Ovary (tissue), 3 donors: ENCODE measurements around the gene CD2.

ENCODE experiments used
- POLR2A ChIP-seq: fragments of 450-650 bp; IDR thresholded peaks from one replicate; pipeline ENCODE4 v1.6.1; 2017; ENCODE audit warnings: antibody characterized with exemption, mild to moderate bottlenecking, moderate library complexity
- TF ChIP-seq, protein P1 (sequence below), 3 donors: fragments of 450-650 bp in 2 of 3; fragments of 200-600 bp in 1 of 3; IDR thresholded peaks; one replicate each; pipeline versions ENCODE4 v1.5.1 to v1.8.0; 2016 to 2022; ENCODE audit warnings: antibody characterized with exemption in 3 of 3, mild to moderate bottlenecking in 1 of 3
- donor health status: DM: no; HTN: no; CAD: no.

DNA sequence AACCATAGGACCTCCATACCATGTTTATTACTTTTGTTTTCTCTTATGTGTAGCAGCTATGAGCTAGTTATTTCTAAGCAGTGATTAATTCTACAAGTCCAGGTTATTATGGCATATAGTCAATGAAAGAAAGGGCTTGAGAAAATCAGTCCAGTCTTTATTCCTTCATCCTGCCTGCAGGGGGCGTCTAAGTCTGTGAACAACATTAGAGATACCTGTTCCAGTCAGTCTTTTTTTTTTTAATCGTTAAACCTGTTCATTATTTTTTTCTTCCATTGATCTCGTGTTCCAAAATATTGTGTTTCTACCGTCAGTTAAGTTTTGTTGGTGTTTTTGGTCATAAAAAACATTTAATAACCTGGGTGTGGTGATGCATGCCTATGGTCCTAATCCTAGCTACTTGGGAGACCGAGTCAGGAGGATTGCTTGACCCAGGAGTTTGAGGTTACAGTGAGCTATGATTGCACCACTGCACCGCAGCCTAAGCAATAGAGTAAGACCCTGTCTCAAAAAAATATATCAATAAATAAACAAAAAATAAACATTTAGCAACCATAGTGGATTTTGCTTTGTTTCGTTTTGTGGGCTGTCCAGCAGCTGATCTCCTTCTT lies 29.4 kb upstream of the CD2 start:
- TF ChIP-seq, protein P1, sequence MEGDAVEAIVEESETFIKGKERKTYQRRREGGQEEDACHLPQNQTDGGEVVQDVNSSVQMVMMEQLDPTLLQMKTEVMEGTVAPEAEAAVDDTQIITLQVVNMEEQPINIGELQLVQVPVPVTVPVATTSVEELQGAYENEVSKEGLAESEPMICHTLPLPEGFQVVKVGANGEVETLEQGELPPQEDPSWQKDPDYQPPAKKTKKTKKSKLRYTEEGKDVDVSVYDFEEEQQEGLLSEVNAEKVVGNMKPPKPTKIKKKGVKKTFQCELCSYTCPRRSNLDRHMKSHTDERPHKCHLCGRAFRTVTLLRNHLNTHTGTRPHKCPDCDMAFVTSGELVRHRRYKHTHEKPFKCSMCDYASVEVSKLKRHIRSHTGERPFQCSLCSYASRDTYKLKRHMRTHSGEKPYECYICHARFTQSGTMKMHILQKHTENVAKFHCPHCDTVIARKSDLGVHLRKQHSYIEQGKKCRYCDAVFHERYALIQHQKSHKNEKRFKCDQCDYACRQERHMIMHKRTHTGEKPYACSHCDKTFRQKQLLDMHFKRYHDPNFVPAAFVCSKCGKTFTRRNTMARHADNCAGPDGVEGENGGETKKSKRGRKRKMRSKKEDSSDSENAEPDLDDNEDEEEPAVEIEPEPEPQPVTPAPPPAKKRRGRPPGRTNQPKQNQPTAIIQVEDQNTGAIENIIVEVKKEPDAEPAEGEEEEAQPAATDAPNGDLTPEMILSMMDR (IDR thresholded peaks at IDR 0.05): no peak
- no peak for TF ChIP-seq POLR2A
